ENCODE results near the gene DDX42. TPM values are rescaled to one million over a fixed set of nuclear protein-coding genes. Genes with fewer than 3 reads are reported as not detected.

The DDX42 gene
- total and polyA plus RNA-seq, 2 of the 13 experiments (the other 11 are each of a cell fraction or from before 2014, with no cell fraction given) = 87.2 to 92.9 TPM

- no peak for TF ChIP-seq AGO2 (optimal IDR thresholded peaks at IDR 0.05; ENCODE audit: low read depth, low read length)
- no peak for TF ChIP-seq RNF2 (conservative IDR thresholded peaks at IDR 0.05; ENCODE audit: low read depth)
- no peak for TF ChIP-seq HHEX (CRISPR knock-in tag; IDR thresholded peaks at IDR 0.05)
- TF ChIP-seq ZNF572 (CRISPR knock-in tag; IDR thresholded peaks at IDR 0.05) = no peak
- no peak for TF ChIP-seq FOXO1 (CRISPR knock-in tag; IDR thresholded peaks at IDR 0.05)
- no peak for TF ChIP-seq GATAD2A (CRISPR knock-in tag; IDR thresholded peaks at IDR 0.05)
- no peak for TF ChIP-seq ZBTB2 (CRISPR knock-in tag; IDR thresholded peaks at IDR 0.05; ENCODE audit: low read depth)
- no peak for TF ChIP-seq HDAC1 (CRISPR knock-in tag; IDR thresholded peaks at IDR 0.05)
- TF ChIP-seq PREB (CRISPR knock-in tag; IDR thresholded peaks at IDR 0.05) = no peak
These were observed 15.5 kb upstream of the DDX42 start (continued) for GRCh38 chr17:63758428-63758827.

GRCh38 chr17:63760771-63761539, 13.0 kb upstream of the DDX42 start:
- DNase-seq (ENCODE audit: low spot score) = no peak
- H2AFZ ChIP-seq (ENCODE audit: low read length) = no peak overlapping the region
- no peaks in the 10 kb centered on the region for H3K27me3 ChIP-seq (ENCODE audit: control insufficient read depth in 1 of 2, insufficient read depth in 2 of 2, low read length in 2 of 2)
- no peak overlapping the region for H3K9ac ChIP-seq (ENCODE audit: insufficient read depth, low read depth, low read length)
- H3K36me3 ChIP-seq (replicated peaks in 1 of 2; ENCODE audit: control insufficient read depth in 1 of 2, insufficient read depth in 2 of 2, low read length in 2 of 2) = peaks cover 40 to 81% of the 10 kb centered on the region in 2 experiments
- ATAC-seq = no peak
- in situ Hi-C loops (cut with HindIII; ENCODE audit: extremely low pct_ligation_motif_present, low pct_unique_long_range_greater_than_20kb) = no loop called here
- H3K4me1 ChIP-seq (ENCODE audit: insufficient read depth, low read length) = no peaks in the 10 kb centered on the region
- no peak for TF ChIP-seq NR2F2 (IDR thresholded peaks at IDR 0.05; ENCODE audit: borderline replicate concordance, low read depth)
- TF ChIP-seq NR2C2 (CRISPR knock-in tag; IDR thresholded peaks at IDR 0.05; ENCODE audit: borderline replicate concordance) = no peak
- TF ChIP-seq HOXD1 (CRISPR knock-in tag; IDR thresholded peaks at IDR 0.05) = no peak
- TF ChIP-seq RNF2 (conservative IDR thresholded peaks at IDR 0.05; ENCODE audit: low read depth) = no peak
- H3K4me2 ChIP-seq (ENCODE audit: low read depth, low read length) = no peak overlapping the region
- intact Hi-C loops (cut with micrococcal nuclease; ENCODE audit: unreplicated experiment) = no loop called here
- BruUV-seq (replicated peaks) = no TSS peak
- ChIA-PET POLR2A (no interaction called here), CTCF (ENCODE audit: low intra/inter-chr PET ratio, low total read pairs) (no interaction called here)
- H3K79me2 ChIP-seq (ENCODE audit: insufficient read depth, low read length) = peaks cover 6% of the 10 kb centered on the region
- no peak overlapping the region for H3K27ac ChIP-seq (ENCODE audit: extremely low read length, insufficient read depth, low read length)
- no peak for FAIRE-seq
- no peak overlapping the region for H3K4me3 ChIP-seq (replicated peaks in 1 of 3; ENCODE audit: insufficient read depth in 1 of 3, low read depth in 2 of 3, low read length in 3 of 3)
- WGBS (ENCODE audit: low lambda C conversion rate) = 94% methylated on average over 10 of the region's 10 CpGs
- no peaks in the 10 kb centered on the region for H4K20me1 ChIP-seq (ENCODE audit: insufficient read depth, low read length)
- no peaks in the 10 kb centered on the region for H3K9me3 ChIP-seq (ENCODE audit: low read length)
